ENCODE measurements around the gene APOL5. TPM values are rescaled to one million over a fixed set of nuclear protein-coding genes. Genes with fewer than 3 reads are reported as not detected.

The APOL5 gene
- total RNA-seq, 1 experiment from 2014 or later, result not detected

DNA sequence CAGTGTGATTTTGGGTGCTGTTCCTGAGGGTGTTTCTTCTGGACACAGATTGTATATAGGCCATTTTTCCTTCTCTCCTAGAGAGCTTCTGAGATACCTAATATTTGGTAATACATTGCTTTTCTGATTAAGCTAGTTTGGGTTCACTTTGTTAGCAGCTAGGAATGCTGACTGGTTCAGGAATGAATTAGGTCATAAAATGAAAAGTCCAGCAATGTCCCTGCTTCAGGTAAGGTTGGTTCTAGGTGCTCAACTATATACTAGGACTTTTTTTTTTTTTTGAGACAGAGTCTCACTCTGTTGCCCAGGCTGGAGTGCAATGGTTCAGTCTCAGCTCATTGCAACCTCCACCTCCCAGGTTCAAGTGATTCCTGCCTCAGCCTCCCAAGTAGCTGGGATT lies 32.9 kb upstream of the APOL5 start:
- no peaks in the 10 kb centered on the region for H3K9me3 ChIP-seq (ENCODE audit: insufficient read depth, low read depth)
- H3F3A ChIP-seq (ENCODE audit: insufficient read depth, low read depth), result no peaks in the 10 kb centered on the region; the same call in 1 of the 2 replicates
- no peaks in the 10 kb centered on the region for H3K36me3 ChIP-seq (ENCODE audit: low read depth)
- no peak for DNase-seq
- H3K4me2 ChIP-seq, result no peak overlapping the region
- TF ChIP-seq EZH2 (IDR thresholded peaks at IDR 0.05; ENCODE audit: low read depth), result no peak
- TF ChIP-seq, protein P1, sequence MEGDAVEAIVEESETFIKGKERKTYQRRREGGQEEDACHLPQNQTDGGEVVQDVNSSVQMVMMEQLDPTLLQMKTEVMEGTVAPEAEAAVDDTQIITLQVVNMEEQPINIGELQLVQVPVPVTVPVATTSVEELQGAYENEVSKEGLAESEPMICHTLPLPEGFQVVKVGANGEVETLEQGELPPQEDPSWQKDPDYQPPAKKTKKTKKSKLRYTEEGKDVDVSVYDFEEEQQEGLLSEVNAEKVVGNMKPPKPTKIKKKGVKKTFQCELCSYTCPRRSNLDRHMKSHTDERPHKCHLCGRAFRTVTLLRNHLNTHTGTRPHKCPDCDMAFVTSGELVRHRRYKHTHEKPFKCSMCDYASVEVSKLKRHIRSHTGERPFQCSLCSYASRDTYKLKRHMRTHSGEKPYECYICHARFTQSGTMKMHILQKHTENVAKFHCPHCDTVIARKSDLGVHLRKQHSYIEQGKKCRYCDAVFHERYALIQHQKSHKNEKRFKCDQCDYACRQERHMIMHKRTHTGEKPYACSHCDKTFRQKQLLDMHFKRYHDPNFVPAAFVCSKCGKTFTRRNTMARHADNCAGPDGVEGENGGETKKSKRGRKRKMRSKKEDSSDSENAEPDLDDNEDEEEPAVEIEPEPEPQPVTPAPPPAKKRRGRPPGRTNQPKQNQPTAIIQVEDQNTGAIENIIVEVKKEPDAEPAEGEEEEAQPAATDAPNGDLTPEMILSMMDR (conservative IDR thresholded peaks at IDR 0.05), result no peak
- no peak overlapping the region for H3K27ac ChIP-seq
- H3K9me2 ChIP-seq (ENCODE audit: insufficient read depth), result no peaks in the 10 kb centered on the region
- CTCF ChIA-PET, result interaction anchor here (0.5 kb wide), 1 partner anchor 130 kb away, joined by 7 read pairs; no protein-coding TSS in a partner anchor
- H2AFZ ChIP-seq, result no peak overlapping the region
- intact Hi-C loops (cut with micrococcal nuclease; ENCODE audit: unreplicated experiment), result no loop called here
- H3K27me3 ChIP-seq (ENCODE audit: insufficient read depth, low read depth), result no peaks in the 10 kb centered on the region
- no TSS peak for BruUV-seq (replicated peaks)
- H4K20me1 ChIP-seq (ENCODE audit: insufficient read depth), result no peaks in the 10 kb centered on the region
- H3K4me3 ChIP-seq, result no peak overlapping the region
- H3K4me1 ChIP-seq (replicated peaks; ENCODE audit: insufficient read depth), result no peaks in the 10 kb centered on the region
- H3K79me2 ChIP-seq (ENCODE audit: low read depth), result no peaks in the 10 kb centered on the region
- POLR2A ChIA-PET (ENCODE audit: unreplicated experiment), result interaction anchor here (0.6 kb wide), 1 partner anchor 236 kb away, joined by 4 read pairs; no protein-coding TSS in a partner anchor

DNA sequence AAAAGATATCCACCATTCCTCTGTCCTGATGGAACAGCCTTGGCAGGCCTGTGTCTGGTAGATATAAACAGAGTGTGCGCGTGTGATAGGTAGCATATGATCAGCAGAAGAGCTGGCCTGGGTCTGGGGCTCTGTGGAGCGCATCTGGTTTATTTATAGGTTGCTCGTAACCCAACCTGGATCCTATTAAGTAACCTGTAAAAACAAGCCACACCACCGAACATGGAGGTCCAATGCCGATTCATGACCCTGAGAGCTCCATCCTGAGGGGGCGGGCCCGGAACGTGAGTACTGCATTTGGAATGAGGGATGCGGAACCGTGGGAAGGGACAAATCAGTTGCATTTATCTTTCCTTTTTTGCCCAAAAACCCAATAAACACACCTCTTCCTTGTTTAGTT lies 31.9 kb upstream of the APOL5 start:
- H3F3A ChIP-seq (ENCODE audit: insufficient read depth, low read depth), result no peaks in the 10 kb centered on the region; the same call in 1 of the 2 replicates

DNA sequence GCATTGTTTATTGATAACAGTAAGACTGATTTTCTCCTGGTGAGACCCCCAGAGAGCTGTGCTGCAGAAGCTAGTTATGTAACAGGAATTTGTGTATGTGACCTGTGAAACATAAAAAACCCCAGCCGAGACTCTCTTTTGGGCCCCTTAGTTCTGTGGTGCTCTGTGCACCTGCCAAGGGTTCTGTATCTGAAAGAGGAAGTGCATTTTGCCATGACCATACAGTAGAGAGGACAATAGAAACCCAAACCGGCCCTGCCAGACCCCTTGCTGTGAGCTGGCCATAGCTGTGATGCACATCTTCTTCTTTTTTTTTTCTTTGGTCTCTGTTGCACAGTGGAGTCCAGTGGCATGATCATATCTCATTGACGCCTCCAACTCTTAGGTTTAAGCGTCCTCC lies 31.4 kb upstream of the APOL5 start:
- Histone ChIP-seq H4K20me1 (ENCODE audit: insufficient read depth) (no peaks in the 10 kb centered on the region), H3F3A (ENCODE audit: insufficient read depth, low read depth) (no peaks in the 10 kb centered on the region; the same call in 1 of the 2 replicates), H3K27ac (no peak overlapping the region), H2AFZ (no peak overlapping the region), H3K9me2 (ENCODE audit: insufficient read depth) (no peaks in the 10 kb centered on the region), H3K4me2 (no peak overlapping the region), H3K27me3 (ENCODE audit: insufficient read depth, low read depth) (no peaks in the 10 kb centered on the region), H3K79me2 (ENCODE audit: low read depth) (no peaks in the 10 kb centered on the region), H3K9me3 (ENCODE audit: insufficient read depth, low read depth) (no peaks in the 10 kb centered on the region), H3K4me1 (replicated peaks; ENCODE audit: insufficient read depth) (no peaks in the 10 kb centered on the region), H3K36me3 (ENCODE audit: low read depth) (no peaks in the 10 kb centered on the region), H3K4me3 (no peak overlapping the region)
- intact Hi-C loops (cut with micrococcal nuclease; ENCODE audit: unreplicated experiment), result no loop called here
- DNase-seq, result no peak
- TF ChIP-seq EZH2 (IDR thresholded peaks at IDR 0.05; ENCODE audit: low read depth), result no peak
- TF ChIP-seq, protein P1 (conservative IDR thresholded peaks at IDR 0.05), result no peak
- no TSS peak for BruUV-seq (replicated peaks)
- ChIA-PET CTCF (no interaction called here), POLR2A (ENCODE audit: unreplicated experiment) (no interaction called here)

More for the DNA sequence above, 31.9 kb upstream of the APOL5 start:
- Histone ChIP-seq H3K4me1 (replicated peaks; ENCODE audit: insufficient read depth) (no peaks in the 10 kb centered on the region), H3K9me2 (ENCODE audit: insufficient read depth) (no peaks in the 10 kb centered on the region), H3K9me3 (ENCODE audit: insufficient read depth, low read depth) (no peaks in the 10 kb centered on the region), H4K20me1 (ENCODE audit: insufficient read depth) (no peaks in the 10 kb centered on the region), H3K27me3 (ENCODE audit: insufficient read depth, low read depth) (no peaks in the 10 kb centered on the region), H3K27ac (no peak overlapping the region), H3K36me3 (ENCODE audit: low read depth) (no peaks in the 10 kb centered on the region), H2AFZ (no peak overlapping the region), H3K4me2 (no peak overlapping the region), H3K79me2 (ENCODE audit: low read depth) (no peaks in the 10 kb centered on the region), H3K4me3 (no peak overlapping the region)
- POLR2A ChIA-PET (ENCODE audit: unreplicated experiment), result no interaction called here
- no peak for DNase-seq
- intact Hi-C loops (cut with micrococcal nuclease; ENCODE audit: unreplicated experiment), result no loop called here
- TF ChIP-seq EZH2 (IDR thresholded peaks at IDR 0.05; ENCODE audit: low read depth), result no peak
- TF ChIP-seq, protein P1 (conservative IDR thresholded peaks at IDR 0.05), result no peak
- no TSS peak for BruUV-seq (replicated peaks)
- CTCF ChIA-PET, result no interaction called here
